ENCODE measurements around the gene CASP8AP2.

Gene CASP8AP2

DNA sequence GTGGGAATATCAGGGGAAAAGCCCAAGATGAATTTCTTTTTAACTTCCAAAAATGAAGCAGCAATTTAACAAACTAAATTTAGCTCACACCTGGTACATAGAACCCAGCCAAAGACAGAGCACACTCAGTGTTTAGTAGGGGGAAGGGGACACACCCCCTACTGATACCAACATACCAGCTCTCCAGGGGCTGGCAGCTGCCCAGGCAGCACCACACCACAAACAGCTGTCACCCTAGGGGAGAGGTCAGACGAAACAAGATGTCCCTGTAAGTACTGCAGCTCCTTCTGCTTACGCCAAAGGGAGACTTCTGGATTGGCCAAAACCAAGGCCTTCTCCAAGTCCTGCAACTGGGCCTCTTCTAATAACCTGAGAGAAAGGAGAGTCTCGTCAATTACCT lies 36.1 kb upstream of the CASP8AP2 start:
- Histone ChIP-seq H2AFZ (ENCODE audit: low read length) (no peak overlapping the region), H3F3A (ENCODE audit: insufficient read depth, low read length) (no peaks in the 10 kb centered on the region), H3K27me3 (ENCODE audit: insufficient read depth, low read length) (no peaks in the 10 kb centered on the region), H3K9ac (ENCODE audit: low read length) (no peak overlapping the region), H3K4me2 (ENCODE audit: low read length) (no peak overlapping the region), H3K27ac (ENCODE audit: low read depth, low read length, poor library complexity, severe bottlenecking) (peak overlapping the region; percentile 16), H3K36me3 (ENCODE audit: insufficient read depth, low read length) (peaks cover 71% of the 10 kb centered on the region), H3K4me1 (ENCODE audit: insufficient read depth, low read length, severe bottlenecking) (peaks cover 19% of the 10 kb centered on the region), H3K9me2 (ENCODE audit: low read depth, low read length) (no peaks in the 10 kb centered on the region), H4K20me1 (ENCODE audit: insufficient read depth, low read length) (no peaks in the 10 kb centered on the region), H3K4me3 (ENCODE audit: low read depth, low read length, poor library complexity, severe bottlenecking) (no peak overlapping the region), H3K9me3 (ENCODE audit: low read length) (no peaks in the 10 kb centered on the region), H3K79me2 (ENCODE audit: insufficient read depth, low read length) (no peaks in the 10 kb centered on the region)
- TF ChIP-seq, protein P1, sequence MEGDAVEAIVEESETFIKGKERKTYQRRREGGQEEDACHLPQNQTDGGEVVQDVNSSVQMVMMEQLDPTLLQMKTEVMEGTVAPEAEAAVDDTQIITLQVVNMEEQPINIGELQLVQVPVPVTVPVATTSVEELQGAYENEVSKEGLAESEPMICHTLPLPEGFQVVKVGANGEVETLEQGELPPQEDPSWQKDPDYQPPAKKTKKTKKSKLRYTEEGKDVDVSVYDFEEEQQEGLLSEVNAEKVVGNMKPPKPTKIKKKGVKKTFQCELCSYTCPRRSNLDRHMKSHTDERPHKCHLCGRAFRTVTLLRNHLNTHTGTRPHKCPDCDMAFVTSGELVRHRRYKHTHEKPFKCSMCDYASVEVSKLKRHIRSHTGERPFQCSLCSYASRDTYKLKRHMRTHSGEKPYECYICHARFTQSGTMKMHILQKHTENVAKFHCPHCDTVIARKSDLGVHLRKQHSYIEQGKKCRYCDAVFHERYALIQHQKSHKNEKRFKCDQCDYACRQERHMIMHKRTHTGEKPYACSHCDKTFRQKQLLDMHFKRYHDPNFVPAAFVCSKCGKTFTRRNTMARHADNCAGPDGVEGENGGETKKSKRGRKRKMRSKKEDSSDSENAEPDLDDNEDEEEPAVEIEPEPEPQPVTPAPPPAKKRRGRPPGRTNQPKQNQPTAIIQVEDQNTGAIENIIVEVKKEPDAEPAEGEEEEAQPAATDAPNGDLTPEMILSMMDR (IDR thresholded peaks at IDR 0.05; ENCODE audit: low read length) = no peak
- TF ChIP-seq EZH2 (IDR thresholded peaks at IDR 0.05; ENCODE audit: borderline replicate concordance, low read length) = no peak

DNA sequence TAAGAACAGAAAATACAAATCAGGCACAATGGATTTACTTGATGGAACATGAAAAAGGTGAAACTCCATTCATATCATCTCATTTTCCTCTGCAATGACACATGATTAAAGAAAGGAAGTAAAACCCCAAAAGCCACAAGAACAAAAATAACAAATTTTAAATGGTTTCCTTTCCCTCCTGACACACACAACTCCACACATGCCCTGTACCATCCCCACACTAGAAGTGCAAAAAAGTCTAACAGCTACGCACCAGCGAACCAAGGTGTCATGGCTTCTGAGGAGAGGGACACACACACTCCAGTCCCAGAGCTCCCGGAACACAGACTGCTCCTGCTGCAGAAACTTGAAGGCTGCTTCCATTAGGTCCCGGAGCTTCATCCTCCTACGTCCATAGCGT lies 35.4 kb upstream of the CASP8AP2 start:
- no peaks in the 10 kb centered on the region for H3K79me2 ChIP-seq (ENCODE audit: insufficient read depth, low read length)
- no peaks in the 10 kb centered on the region for H3K9me3 ChIP-seq (ENCODE audit: low read length)
- H3K4me3 ChIP-seq (ENCODE audit: low read depth, low read length, poor library complexity, severe bottlenecking) = no peak overlapping the region
- H3K4me1 ChIP-seq (ENCODE audit: insufficient read depth, low read length, severe bottlenecking) = peaks cover 19% of the 10 kb centered on the region
- H2AFZ ChIP-seq (ENCODE audit: low read length) = no peak overlapping the region
- H3K27me3 ChIP-seq (ENCODE audit: insufficient read depth, low read length) = no peaks in the 10 kb centered on the region
- 0 out of 2 replicates have a peak overlapping the region, but pooled peaks have one; percentile 19 for H3K4me2 ChIP-seq (ENCODE audit: low read length)
- peaks cover 73% of the 10 kb centered on the region for H3K36me3 ChIP-seq (ENCODE audit: insufficient read depth, low read length)
- H3K9me2 ChIP-seq (ENCODE audit: low read depth, low read length) = no peaks in the 10 kb centered on the region
- H3K9ac ChIP-seq (ENCODE audit: low read length) = no peak overlapping the region
- TF ChIP-seq, protein P1 (IDR thresholded peaks at IDR 0.05; ENCODE audit: low read length) = no peak
- TF ChIP-seq EZH2 (IDR thresholded peaks at IDR 0.05; ENCODE audit: borderline replicate concordance, low read length) = no peak
- H4K20me1 ChIP-seq (ENCODE audit: insufficient read depth, low read length) = no peaks in the 10 kb centered on the region
- no peaks in the 10 kb centered on the region for H3F3A ChIP-seq (ENCODE audit: insufficient read depth, low read length)
- H3K27ac ChIP-seq (ENCODE audit: low read depth, low read length, poor library complexity, severe bottlenecking) = peak overlapping the region; percentile 25

DNA sequence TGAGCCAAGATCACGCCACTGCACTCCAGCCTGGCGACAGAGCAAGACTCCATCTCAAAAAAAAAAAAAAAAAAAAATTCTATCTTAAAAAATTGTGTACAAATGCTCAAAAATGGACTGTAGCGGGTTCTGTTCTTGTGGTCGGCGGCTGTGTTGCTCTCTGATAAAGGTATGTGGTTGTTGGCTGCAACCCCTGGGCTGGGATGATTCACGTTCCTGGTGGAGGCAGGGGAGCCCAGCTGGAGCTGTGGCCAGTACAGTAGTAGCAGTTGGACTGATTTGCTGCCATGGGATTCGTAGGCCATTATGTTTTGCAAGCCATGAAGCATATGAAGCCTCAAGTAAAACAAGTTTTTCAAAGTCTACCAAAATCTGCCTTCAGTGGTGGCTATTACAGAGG lies 32.4 kb upstream of the CASP8AP2 start:
- Histone ChIP-seq H3K4me1 (ENCODE audit: insufficient read depth, low read length, severe bottlenecking) (peaks cover 19% of the 10 kb centered on the region), H3K79me2 (ENCODE audit: insufficient read depth, low read length) (no peaks in the 10 kb centered on the region), H4K20me1 (ENCODE audit: insufficient read depth, low read length) (no peaks in the 10 kb centered on the region), H2AFZ (ENCODE audit: low read length) (no peak overlapping the region), H3K36me3 (ENCODE audit: insufficient read depth, low read length) (peaks cover 74% of the 10 kb centered on the region), H3K4me3 (ENCODE audit: low read depth, low read length, poor library complexity, severe bottlenecking) (no peak overlapping the region), H3K9ac (ENCODE audit: low read length) (no peak overlapping the region), H3K4me2 (ENCODE audit: low read length) (no peak overlapping the region), H3F3A (ENCODE audit: insufficient read depth, low read length) (no peaks in the 10 kb centered on the region), H3K9me3 (ENCODE audit: low read length) (no peaks in the 10 kb centered on the region), H3K27me3 (ENCODE audit: insufficient read depth, low read length) (no peaks in the 10 kb centered on the region), H3K9me2 (ENCODE audit: low read depth, low read length) (no peaks in the 10 kb centered on the region), H3K27ac (ENCODE audit: low read depth, low read length, poor library complexity, severe bottlenecking) (no peak overlapping the region)
- TF ChIP-seq EZH2 (IDR thresholded peaks at IDR 0.05; ENCODE audit: borderline replicate concordance, low read length) = no peak
- TF ChIP-seq, protein P1 (IDR thresholded peaks at IDR 0.05; ENCODE audit: low read length) = no peak

Measured in OCI-LY1 (cell line).